Middle frontal gyrus (tissue), 1 donor: ENCODE data around the gene EPB41L2.
"Not testable (repeated sequence)": the region's sequence is repeated elsewhere in the genome, so short reads cannot be mapped to it uniquely, and the experiment has no call there.

Experiments used
- DNase-seq: peaks from one replicate; pipeline ENCODE4 v3.0.0-alpha.2; 2015; ENCODE audit warnings: low spot score; ENCODE audit errors: extremely low spot score

The EPB41L2 gene

DNA sequence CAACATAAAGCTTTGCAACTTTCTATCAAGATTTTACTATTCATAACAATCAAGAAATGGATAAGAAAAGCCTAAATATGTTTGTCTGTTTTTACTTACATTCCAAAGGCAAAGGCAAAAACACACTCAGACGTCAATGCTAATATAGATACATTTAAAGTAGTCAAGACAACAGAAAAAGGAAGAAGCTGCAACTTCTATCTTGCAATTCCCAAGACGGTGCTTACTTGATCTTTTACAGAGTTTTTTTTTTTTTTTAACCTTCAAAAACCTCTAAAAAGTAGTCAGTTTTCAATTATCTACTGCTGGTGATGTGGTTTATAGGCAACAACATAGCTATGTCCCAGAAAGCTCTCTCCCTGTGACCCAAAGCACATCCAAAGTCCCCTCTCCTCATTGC, 58.1 kb downstream of the EPB41L2 start:
- no peak for DNase-seq

DNA sequence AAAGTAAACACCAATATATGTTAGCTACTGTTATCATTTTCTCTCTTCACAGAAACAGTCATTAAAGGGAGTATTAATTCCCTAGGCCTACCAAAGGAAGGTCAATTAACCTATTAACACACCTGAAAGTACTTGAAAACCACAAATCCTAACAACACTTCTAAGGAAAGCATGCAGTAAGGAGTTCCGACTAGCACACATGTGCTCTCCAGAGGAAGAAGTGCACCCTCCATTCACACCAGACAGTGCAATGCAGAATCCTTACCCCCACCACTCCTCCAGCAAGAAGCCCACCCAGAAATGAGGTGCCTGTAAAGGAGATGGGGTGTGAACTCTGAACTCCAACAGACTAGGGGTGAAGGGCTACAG, 58.7 kb downstream of the EPB41L2 start:
- DNase-seq: no peak

GRCh38 chr6:131003488-131004386, 59.3 kb downstream of the EPB41L2 start:
- peak; percentile 43 for DNase-seq

- no peak for DNase-seq
Observed at GRCh38 chr6:131002661-131002980, 60.4 kb downstream of the EPB41L2 start.

GRCh38 chr6:131001945-131002660, 60.9 kb downstream of the EPB41L2 start:
- DNase-seq: no peak

DNA sequence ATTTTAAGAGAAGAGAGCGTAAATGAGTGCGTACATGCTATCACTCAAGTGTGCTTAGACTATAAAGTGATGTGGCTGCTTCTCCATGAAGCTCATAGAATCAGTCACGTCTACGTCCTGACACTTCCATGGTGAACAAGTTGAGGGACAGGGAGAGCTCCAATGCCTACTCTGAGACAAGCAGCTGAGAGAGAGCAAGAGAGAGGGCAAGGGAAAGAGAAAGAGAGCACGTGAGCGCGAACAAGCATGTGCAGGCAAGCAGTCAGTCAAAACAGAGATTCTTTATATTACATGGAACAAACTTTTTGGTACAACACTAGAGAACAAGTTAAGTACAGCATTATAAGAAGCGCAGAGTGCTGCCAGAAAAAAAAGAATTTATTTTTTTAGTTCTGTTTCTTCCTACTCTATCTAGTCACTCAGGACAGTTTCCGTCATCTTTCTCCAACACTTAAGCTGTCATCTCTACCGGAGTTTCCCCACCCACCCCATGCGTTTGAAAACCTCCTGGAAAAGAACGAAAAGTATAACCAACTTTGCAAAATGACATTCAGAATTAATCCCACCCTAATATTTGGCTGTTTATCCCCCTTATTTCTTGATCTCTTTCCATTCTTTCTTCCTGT, 61.8 kb downstream of the EPB41L2 start:
- no peak for DNase-seq

- no peak for DNase-seq
Observed at GRCh38 chr6:131000544-131000943, 62.5 kb downstream of the EPB41L2 start.

DNA sequence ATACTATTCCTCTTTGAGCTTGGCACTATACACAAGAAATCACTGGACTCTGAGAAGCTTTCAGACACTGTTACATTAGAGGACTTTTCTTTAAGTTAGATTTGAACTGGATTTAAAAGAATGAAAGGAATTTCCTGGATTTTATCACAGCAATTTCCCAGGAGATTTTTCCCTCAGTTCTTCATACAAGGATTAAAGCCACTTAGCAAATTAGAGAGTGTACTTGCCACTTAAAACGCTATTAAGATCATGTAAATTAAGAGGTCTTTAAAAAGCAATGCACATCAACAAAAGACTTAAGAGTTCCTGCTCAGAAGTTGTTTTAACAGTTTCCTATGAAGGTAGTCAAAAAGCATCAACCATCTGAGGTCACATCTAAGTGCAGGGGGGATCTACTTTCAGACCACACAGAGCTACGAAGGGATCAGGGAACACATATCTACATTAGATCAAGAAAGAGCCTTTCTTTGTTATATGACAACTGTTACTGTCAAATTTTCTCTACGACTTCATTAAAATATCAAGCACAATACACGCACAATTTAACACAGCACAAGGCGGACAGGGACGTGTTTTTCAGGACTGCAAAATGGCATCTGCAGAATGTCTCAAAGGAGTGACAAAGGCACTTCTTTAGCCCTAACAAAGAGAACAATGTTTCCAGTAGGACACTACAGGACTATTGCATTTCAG, 65.8 kb downstream of the EPB41L2 start:
- DNase-seq: no peak

GRCh38 chr6:130996635-130997034, 66.4 kb downstream of the EPB41L2 start:
- no peak for DNase-seq

GRCh38 chr6:130995783-130996447, 67.1 kb downstream of the EPB41L2 start:
- no peak for DNase-seq

DNA sequence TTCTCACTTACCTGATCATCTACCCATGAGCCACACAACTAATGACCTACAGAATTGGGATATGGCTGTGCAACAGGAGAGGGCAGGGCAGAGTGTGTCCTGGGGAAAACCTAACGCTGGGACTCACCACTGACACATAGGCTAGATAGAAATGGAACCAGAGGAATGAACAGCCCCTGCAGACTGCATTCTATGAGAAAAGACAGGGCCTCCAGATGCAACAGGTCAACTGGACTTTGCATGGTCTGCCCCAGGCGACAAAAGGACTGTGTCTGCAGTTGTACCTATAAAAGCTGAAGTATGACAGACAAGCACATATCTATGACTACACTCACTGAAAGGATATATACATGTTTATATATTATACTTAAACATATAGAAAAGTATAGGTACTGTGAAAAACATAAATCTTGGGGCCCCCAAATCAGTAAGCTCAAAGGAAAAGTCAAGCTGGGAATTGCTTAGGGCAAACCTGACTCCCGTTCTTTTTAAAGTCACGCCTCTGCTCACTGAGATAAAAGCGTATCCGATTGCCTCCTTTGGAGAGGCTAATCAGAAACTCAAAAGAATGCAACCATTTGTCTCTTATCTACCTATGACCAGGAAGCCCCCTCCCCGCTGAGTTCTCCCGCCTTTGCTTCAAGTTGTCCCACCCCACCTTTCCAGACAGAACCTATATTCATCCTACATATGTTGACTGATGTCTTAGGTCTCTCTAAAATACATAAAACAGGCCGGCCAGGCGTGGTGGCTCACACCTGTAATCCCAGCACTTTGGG, 68.5 kb downstream of the EPB41L2 start:
- no peak for DNase-seq

- no peak for DNase-seq
Observed at GRCh38 chr6:130993292-130993765, 69.7 kb downstream of the EPB41L2 start.

DNA sequence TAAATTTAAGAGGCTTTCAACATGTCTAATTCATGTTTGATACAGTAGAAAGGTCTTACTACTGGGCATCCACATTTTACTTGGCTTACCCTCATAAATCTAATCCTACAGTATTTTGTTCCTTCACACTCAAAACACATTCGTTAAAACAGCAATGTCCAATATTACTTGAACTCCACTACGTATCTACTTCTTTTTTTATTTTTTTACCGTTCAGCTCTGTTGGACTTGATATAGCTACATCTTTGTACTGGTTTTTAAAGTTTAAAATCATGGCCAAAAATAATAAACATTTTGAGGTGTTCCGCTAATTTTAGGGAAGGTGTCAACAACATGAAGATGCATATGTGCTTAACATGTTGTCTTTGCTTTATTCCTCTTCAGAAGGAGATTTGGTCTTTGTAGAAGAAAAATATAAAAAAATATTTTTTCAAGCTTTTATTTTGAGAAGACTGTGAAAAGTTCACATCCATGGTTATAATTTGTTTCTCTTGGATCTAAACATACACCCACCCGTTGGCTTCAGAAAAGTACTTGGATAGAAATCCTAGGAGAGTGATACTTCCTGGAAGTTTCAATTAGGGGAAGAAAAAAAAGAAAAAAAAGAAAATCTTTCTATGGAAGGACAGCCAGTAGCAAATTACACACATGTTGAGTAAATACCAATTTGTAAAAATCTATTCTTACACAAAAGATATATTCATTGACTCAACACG, 71.5 kb downstream of the EPB41L2 start:
- no peak for DNase-seq

DNA sequence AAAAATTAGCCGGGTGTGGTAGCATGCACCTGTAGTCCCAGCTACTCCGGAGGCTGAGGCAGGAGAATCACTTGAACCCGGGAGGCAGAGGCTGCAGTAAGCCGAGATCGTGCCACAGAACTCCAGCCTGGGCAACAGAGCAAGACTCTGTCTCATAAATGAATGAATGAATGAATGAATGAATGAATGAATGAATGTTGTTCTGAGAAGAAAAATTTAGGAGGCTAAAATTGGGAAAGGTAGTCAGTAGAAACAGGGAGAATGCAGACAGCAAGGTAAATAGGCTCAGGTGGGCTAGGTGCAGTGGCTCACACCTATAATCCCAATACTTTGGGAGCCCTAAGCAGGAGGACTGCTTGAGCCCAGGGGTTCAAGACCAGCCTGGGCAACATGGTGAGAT, 75.5 kb downstream of the EPB41L2 start:
- DNase-seq: not testable (repeated sequence)

DNA sequence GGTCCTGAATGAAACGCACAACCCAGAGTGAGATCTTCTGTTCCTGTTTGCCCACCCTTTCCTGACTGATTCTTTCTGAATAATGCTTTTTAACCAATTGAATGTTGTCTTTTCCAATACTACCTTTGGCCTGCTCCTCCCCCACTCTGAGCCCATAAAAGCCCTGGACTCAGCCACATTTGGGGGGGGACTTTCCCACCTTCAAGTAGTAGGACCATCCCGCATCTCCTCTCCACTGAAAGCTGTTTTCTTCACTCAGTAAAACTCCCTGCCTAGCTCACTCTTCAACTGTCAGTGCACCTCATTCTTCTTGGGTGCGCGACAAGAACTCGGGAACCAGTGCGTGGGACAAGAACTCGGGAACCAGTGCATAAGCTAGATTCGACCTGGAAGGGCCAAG, 77.9 kb downstream of the EPB41L2 start:
- DNase-seq: no peak

DNA sequence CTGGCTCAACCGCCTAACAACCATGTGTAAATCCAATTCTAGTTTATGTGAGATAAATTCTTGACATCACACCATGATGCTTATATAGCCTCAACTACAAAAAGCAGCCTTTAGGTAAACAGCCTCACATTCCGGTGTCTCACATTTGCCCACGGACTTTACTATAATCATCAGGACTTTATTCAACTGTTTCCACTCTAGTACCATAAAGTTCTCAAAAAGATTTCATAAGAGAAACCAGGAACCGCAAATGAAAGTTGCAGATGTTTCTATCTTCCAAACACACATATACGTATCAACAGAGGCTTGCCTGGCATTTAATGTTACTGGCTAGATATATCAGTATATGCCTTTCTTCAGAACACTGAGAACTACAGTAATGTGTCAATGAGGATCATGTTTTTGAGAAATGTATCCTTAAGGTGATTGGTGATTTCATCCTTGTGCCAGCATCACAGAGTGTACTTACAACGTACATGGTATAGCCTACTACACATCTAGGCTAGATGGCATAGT, 80.0 kb downstream of the EPB41L2 start:
- no peak for DNase-seq

DNA sequence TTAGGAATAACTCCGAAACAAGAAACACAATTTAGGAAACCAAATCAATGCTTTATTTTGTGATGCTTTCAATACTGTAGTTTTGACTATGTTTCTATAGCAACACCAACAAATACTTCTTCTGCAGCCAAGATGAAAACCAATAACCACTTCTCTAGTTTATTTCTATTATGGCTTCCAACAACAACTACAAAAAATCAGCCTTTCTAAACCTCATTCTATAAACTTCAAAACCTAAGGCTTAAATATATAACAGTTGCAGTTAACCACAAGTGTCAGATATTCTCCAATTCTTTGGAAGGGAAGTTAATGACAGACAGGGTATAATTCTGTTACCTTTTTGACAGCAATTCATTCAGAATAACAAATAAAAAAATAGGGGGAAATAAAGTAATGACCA, 80.9 kb downstream of the EPB41L2 start:
- DNase-seq: no peak

GRCh38 chr6:130981409-130981808, 81.6 kb downstream of the EPB41L2 start:
- no peak for DNase-seq

- DNase-seq: no peak
Observed at GRCh38 chr6:130980310-130981032, 82.6 kb downstream of the EPB41L2 start.
